GM21737 (cell line): ENCODE results near the gene LSM11.
A peak's percentile ranks its signal among the peaks of the same experiment; 100 is the strongest.
"Not testable (repeated sequence)": the region's sequence is repeated elsewhere in the genome, so short reads cannot be mapped to it uniquely, and the experiment has no call there.

Source experiments
- ATAC-seq: cut with Tn5 transposase; IDR thresholded peaks from one replicate; pipeline ENCODE4 v1.9.1; 2021; ENCODE audit warnings: mild to moderate bottlenecking, moderate library complexity; ENCODE audit not compliant: unreplicated experiment

The LSM11 gene

GRCh38 chr5:157743163-157744050 is at the start of gene LSM11:
TSS of gene LSM11 (plus strand) at chr5:157743712. CDS start at chr5:157743751, 39 bp downstream.
- ATAC-seq: peak; percentile 94

GRCh38 chr5:157693816-157694215 is 49.7 kb upstream of the LSM11 start:
- ATAC-seq: not testable (repeated sequence)

GRCh38 chr5:157696154-157696553 is 47.4 kb upstream of the LSM11 start:
- ATAC-seq: not testable (repeated sequence)

- ATAC-seq: not testable (repeated sequence)
Observed at GRCh38 chr5:157698674-157699073, 44.8 kb upstream of the LSM11 start.

GRCh38 chr5:157703736-157704135 is 39.8 kb upstream of the LSM11 start:
- ATAC-seq: no peak

GRCh38 chr5:157708866-157709265 is 34.6 kb upstream of the LSM11 start:
- no peak for ATAC-seq

- no peak for ATAC-seq
Observed at GRCh38 chr5:157709346-157709745, 34.2 kb upstream of the LSM11 start.

- no peak for ATAC-seq
Observed at GRCh38 chr5:157710431-157710830, 33.1 kb upstream of the LSM11 start.

- no peak for ATAC-seq
Observed at GRCh38 chr5:157710882-157711281, 32.6 kb upstream of the LSM11 start.

GRCh38 chr5:157713830-157714595 is 29.5 kb upstream of the LSM11 start:
- no peak for ATAC-seq

- no peak for ATAC-seq
Observed at GRCh38 chr5:157714596-157714864, 29.0 kb upstream of the LSM11 start.

- ATAC-seq: no peak
Observed at GRCh38 chr5:157718519-157718918, 25.0 kb upstream of the LSM11 start.

- ATAC-seq: no peak
Observed at GRCh38 chr5:157719245-157719644, 24.3 kb upstream of the LSM11 start.

GRCh38 chr5:157721159-157721558 is 22.4 kb upstream of the LSM11 start:
- ATAC-seq: no peak

GRCh38 chr5:157722895-157723294 is 20.6 kb upstream of the LSM11 start:
- ATAC-seq: not testable (repeated sequence)

- ATAC-seq: not testable (repeated sequence)
Observed at GRCh38 chr5:157726607-157727006, 16.9 kb upstream of the LSM11 start.

GRCh38 chr5:157727858-157728257 is 15.7 kb upstream of the LSM11 start:
- not testable (repeated sequence) for ATAC-seq

- peak; percentile 52 for ATAC-seq
Observed at GRCh38 chr5:157729858-157730257, 13.7 kb upstream of the LSM11 start.

GRCh38 chr5:157730900-157731271 is 12.6 kb upstream of the LSM11 start:
- ATAC-seq: no peak

- ATAC-seq: peak; percentile 91
Observed at GRCh38 chr5:157731272-157732129, 12.0 kb upstream of the LSM11 start, which contains the start of gene THG1L. TSS of gene THG1L (plus strand) at chr5:157731420. CDS start at chr5:157731441, 21 bp downstream.

- ATAC-seq: no peak
Observed at GRCh38 chr5:157732130-157732514, 11.4 kb upstream of the LSM11 start.
